Retinal pigment epithelial cell (primary cell): ENCODE results near the gene PLXDC1.
A peak's percentile ranks its signal among the peaks of the same experiment; 100 is the strongest.

Source experiments
- DNase-seq: peaks from one replicate; pipeline ENCODE4 v3.0.0-alpha.2; 2010; ENCODE audit warnings: low read depth
- H3K4me3 ChIP-seq: 2 replicates; pipeline ENCODE4 v1.5.1; 2011; ENCODE audit warnings: mild to moderate bottlenecking, low read length, control low read depth, moderate library complexity
- TF ChIP-seq, protein P1 (sequence below): conservative IDR thresholded peaks from 2 replicates; pipeline ENCODE4 v1.5.1; 2011; ENCODE audit warnings: low read depth, low read length, control low read depth, inconsistent platforms

Gene PLXDC1

DNA sequence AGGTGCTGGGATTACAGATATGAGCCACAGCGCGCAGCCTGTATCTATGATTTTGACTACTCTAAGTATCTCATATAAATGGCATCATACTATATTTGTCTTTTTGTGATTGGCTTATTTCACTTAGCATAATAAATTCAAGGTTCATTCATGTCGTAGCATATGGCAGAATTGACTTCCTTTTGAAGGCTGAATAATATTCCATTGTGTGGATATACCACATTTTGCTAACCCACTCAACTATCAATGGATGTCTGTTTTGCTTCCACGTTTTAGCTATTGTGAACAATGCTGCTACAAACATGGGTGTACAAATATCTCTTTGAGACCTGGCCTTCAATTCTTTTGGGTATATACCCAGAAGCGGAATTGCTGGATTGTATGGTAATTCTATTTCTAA lies 10.1 kb downstream of the PLXDC1 start:
- no peak for DNase-seq
- H3K4me3 ChIP-seq, result no peak overlapping the region
- TF ChIP-seq, protein P1, sequence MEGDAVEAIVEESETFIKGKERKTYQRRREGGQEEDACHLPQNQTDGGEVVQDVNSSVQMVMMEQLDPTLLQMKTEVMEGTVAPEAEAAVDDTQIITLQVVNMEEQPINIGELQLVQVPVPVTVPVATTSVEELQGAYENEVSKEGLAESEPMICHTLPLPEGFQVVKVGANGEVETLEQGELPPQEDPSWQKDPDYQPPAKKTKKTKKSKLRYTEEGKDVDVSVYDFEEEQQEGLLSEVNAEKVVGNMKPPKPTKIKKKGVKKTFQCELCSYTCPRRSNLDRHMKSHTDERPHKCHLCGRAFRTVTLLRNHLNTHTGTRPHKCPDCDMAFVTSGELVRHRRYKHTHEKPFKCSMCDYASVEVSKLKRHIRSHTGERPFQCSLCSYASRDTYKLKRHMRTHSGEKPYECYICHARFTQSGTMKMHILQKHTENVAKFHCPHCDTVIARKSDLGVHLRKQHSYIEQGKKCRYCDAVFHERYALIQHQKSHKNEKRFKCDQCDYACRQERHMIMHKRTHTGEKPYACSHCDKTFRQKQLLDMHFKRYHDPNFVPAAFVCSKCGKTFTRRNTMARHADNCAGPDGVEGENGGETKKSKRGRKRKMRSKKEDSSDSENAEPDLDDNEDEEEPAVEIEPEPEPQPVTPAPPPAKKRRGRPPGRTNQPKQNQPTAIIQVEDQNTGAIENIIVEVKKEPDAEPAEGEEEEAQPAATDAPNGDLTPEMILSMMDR, result no peak

DNA sequence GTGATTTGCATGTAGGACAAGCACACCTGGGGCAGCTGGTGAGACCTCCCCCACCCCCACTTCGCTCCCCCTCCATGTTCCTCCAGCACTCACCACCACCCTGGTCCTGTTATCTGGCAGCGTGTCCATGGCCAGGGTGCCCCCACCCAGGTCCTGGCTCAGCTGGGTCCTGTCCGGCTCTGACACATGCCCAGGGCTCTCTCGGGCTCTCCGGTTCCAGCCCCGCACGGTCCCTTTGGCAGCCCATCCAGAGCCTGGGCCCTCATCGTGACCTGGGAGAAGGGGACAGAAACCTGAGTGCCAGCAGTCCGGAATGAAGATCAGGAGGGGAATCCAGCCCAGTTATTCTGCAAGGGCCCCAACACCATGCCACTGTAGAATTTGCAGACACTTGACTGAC lies 11.9 kb downstream of the PLXDC1 start:
- no peak overlapping the region for H3K4me3 ChIP-seq
- DNase-seq, result no peak
- TF ChIP-seq, protein P1, result no peak

DNA sequence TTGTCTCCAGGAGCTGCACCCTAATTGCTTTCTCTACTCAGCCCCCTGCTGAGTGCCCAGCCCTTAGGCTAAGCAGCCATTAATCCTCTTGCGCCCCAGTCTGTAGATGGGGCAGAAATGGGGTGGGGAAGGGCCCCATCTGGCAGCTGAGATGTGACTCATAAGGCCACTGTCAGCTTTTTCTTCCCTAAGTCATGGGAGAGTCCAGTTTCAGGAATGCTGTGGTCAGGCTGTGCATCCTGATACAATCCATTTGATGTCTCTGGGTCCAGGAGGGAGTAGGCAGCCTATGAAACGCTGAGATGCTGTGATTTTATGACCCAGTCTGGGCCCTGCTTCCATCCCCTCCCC lies 12.3 kb downstream of the PLXDC1 start:
- TF ChIP-seq, protein P1, result no peak
- peak; percentile 51 for DNase-seq
- H3K4me3 ChIP-seq, result no peak overlapping the region

DNA sequence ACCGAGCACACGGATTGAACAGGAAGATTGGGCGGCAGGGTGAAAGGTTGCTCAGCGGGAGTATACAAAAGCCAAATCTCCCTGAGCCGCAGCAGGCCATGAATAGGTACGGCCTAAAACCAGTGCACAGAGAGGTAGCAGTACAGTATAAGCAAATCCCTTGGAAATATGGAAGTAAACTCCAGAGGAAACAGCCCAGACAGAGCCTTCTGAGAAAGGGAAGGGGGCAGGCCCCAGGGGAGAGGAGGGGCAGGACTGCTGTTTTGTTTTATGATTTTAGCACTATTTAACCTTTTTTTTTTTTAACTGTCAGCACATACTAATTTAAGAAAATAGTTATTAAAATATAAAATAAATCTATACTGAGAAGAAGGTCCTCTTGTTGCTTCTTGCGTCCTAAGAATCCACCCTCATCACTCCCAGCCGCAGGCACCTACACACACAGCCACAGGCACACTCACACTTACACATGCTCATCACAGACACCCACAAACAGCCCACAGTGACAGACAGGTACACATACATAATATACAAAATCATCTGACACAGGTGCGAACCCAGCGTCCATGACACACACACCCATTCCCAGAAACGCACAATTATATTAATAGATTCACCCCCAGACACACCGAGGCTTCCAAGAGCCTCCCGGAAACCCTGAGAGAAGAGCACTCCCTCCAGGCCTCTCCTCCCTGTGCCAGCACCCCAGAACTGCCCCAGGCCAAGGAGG lies 12.8 kb downstream of the PLXDC1 start:
- DNase-seq, result no peak

DNA sequence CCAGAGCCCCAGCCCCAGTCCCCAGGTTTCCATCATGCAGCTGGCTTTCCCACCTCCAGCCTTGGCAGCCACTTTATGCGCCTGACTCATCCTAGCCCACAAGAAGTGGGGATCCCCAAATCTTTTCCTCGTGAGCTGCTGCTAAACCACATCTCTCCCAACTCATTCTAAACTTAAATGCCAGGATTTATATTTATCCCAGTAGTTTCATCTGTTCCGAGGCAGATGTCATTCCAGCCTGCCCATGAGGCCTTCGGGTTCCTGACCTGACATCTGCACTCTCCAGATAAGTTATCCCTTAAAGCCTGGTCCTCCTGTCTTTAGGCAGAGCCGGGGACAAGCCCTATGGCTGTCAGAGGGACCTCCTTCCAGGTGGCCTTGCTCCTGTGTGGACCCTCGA lies 16.6 kb downstream of the PLXDC1 start:
- no peak for DNase-seq
- H3K4me3 ChIP-seq, result no peak overlapping the region
- TF ChIP-seq, protein P1, result no peak

More for the DNA sequence above, 12.8 kb downstream of the PLXDC1 start:
- TF ChIP-seq, protein P1, result no peak
- H3K4me3 ChIP-seq, result no peak overlapping the region

DNA sequence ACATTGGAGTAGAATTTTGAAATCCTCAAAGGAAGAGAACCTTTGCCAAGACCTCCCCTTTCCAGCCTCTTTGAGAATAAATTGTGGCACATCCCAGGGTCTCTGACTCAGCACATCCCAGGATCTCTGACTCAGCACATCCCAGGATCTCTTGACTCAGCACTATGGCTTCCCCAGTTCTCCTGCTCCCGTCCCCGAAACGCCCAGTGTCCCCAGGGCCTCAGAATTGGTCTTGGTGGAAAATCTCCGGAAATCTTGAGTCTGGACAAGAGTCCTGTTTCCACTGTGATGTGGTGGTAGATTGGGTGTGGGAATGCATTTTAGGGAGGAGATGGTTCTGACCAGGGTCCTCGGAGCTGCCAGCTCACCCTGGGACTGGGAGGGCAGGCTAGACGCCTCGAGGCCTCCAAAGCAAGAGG lies 19.2 kb downstream of the PLXDC1 start:
- TF ChIP-seq, protein P1, result no peak
- no peak for DNase-seq
- no peak overlapping the region for H3K4me3 ChIP-seq

DNA sequence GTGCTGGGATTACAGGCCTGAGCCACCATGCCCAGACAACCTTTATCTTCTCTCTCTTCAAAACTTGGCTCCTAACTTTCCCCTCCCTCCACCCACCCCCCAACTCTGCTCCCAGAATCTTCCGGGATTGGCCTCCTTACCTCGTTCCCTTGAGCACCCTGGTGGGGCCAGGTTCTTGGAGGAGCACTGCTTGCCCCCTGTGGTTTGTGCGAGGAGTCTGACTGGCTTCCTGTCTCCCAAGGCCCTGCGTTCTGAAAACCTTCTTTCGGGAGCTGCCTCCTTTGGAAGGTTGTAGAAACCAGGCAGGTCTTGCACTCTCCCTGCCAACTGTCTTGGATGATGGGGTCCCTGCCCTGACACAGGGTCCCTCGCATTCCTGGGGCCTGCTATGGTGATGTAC lies 19.8 kb downstream of the PLXDC1 start:
- no peak overlapping the region for H3K4me3 ChIP-seq
- TF ChIP-seq, protein P1, result no peak
- DNase-seq, result no peak
